ENCODE data around the gene CELF2. TPM values are rescaled to one million over a fixed set of nuclear protein-coding genes. Genes with fewer than 3 reads are reported as not detected.

The CELF2 gene
- polyA plus RNA-seq, 1 donor from 2014 or later = 55.5 TPM

- peak overlapping the region; percentile 43 for H3K4me2 ChIP-seq (ENCODE audit: low read length)
- H3K79me2 ChIP-seq (replicated peaks; ENCODE audit: insufficient read depth, low read length) = peaks cover 5% of the 10 kb centered on the region
- H4K20me1 ChIP-seq (ENCODE audit: insufficient read depth) = no peaks in the 10 kb centered on the region
- H3K27ac ChIP-seq (ENCODE audit: low read length) = peak overlapping the region; percentile 66
- TF ChIP-seq, protein P1, sequence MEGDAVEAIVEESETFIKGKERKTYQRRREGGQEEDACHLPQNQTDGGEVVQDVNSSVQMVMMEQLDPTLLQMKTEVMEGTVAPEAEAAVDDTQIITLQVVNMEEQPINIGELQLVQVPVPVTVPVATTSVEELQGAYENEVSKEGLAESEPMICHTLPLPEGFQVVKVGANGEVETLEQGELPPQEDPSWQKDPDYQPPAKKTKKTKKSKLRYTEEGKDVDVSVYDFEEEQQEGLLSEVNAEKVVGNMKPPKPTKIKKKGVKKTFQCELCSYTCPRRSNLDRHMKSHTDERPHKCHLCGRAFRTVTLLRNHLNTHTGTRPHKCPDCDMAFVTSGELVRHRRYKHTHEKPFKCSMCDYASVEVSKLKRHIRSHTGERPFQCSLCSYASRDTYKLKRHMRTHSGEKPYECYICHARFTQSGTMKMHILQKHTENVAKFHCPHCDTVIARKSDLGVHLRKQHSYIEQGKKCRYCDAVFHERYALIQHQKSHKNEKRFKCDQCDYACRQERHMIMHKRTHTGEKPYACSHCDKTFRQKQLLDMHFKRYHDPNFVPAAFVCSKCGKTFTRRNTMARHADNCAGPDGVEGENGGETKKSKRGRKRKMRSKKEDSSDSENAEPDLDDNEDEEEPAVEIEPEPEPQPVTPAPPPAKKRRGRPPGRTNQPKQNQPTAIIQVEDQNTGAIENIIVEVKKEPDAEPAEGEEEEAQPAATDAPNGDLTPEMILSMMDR (IDR thresholded peaks at IDR 0.05; ENCODE audit: poor library complexity, severe bottlenecking) = no peak
- no peak for TF ChIP-seq POLR2AphosphoS5 (IDR thresholded peaks at IDR 0.05)
- no peak for TF ChIP-seq EP300 (conservative IDR thresholded peaks at IDR 0.05; ENCODE audit: poor library complexity, severe bottlenecking)
- TF ChIP-seq EZH2 (IDR thresholded peaks at IDR 0.05; ENCODE audit: borderline replicate concordance, insufficient read depth, low read length, poor library complexity, severe bottlenecking) = no peak
- TF ChIP-seq SMC3 (conservative IDR thresholded peaks at IDR 0.05; ENCODE audit: poor library complexity) = no peak
- no peak for TF ChIP-seq MXI1 (conservative IDR thresholded peaks at IDR 0.05; ENCODE audit: poor library complexity, severe bottlenecking)
- TF ChIP-seq TAF1 (IDR thresholded peaks at IDR 0.05; ENCODE audit: low read depth) = no peak
- no peak for TF ChIP-seq REST (IDR thresholded peaks at IDR 0.05; ENCODE audit: borderline replicate concordance)
- no peak for TF ChIP-seq RAD21 (conservative IDR thresholded peaks at IDR 0.05)
- H3K27me3 ChIP-seq (ENCODE audit: insufficient read depth, low read depth, low read length) = no peaks in the 10 kb centered on the region
- H2AFZ ChIP-seq (ENCODE audit: low read depth, low read length) = no peak overlapping the region
- peak overlapping the region; percentile 46 for H3K9ac ChIP-seq (ENCODE audit: low read length)
- no peaks in the 10 kb centered on the region for H3F3A ChIP-seq (ENCODE audit: insufficient read depth, low read length, poor library complexity, severe bottlenecking)
- peak overlapping the region; percentile 40 for H3K4me3 ChIP-seq (ENCODE audit: low read length)
- no peaks in the 10 kb centered on the region for H3K9me3 ChIP-seq (ENCODE audit: low read length)
- H3K36me3 ChIP-seq (ENCODE audit: insufficient read depth, low read length) = no peaks in the 10 kb centered on the region
- H3K9me2 ChIP-seq (ENCODE audit: insufficient read depth, low read length) = no peaks in the 10 kb centered on the region
Measured at GRCh38 chr10:11145495-11145855, 127.8 kb downstream of the CELF2 start.

DNA sequence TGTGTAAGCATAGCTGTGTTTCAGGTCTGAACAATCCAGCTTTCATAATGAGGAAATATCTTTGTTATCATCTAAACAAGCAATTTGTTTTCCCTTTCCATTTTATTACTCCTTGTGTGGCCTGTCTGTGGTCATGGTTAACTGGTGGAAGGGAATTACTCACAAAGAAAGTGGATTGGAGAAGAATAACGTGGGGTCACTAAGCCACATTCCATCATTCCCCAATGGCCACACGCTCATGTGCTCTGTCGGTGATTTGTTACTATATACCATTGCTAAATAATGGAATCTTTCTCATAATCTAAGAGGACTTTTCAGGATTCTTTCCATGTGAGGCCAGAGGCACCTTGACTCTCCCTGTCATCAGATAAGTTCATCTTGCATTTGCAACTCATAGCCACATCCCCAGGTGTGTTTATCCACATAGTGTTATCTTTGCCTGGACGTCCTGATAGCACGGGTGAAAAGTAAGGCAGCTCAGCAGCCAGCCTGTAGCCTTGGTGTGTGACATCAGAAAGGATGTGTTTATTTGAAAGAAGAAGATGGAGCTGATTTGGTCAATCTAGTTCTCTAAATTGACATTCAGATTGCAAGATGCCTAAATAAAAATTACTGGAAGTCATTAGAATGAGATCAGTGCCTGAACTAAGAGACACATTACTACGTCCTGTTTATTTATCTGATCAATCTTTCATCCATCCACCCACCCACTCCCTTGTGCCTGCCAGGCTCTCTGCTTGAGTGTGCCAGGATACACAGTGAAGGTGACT, 128.9 kb downstream of the CELF2 start:
- Histone ChIP-seq H3K4me2 (ENCODE audit: low read length) (no peak overlapping the region), H3K27me3 (ENCODE audit: insufficient read depth, low read depth, low read length) (no peaks in the 10 kb centered on the region), H3K36me3 (ENCODE audit: insufficient read depth, low read length) (no peaks in the 10 kb centered on the region), H2AFZ (ENCODE audit: low read depth, low read length) (no peak overlapping the region), H3K27ac (ENCODE audit: low read length) (no peak overlapping the region), H3K79me2 (replicated peaks; ENCODE audit: insufficient read depth, low read length) (peaks cover 5% of the 10 kb centered on the region), H4K20me1 (ENCODE audit: insufficient read depth) (no peaks in the 10 kb centered on the region), H3K9me2 (ENCODE audit: insufficient read depth, low read length) (no peaks in the 10 kb centered on the region), H3K4me3 (ENCODE audit: low read length) (no peak overlapping the region), H3K9ac (ENCODE audit: low read length) (no peak overlapping the region), H3F3A (ENCODE audit: insufficient read depth, low read length, poor library complexity, severe bottlenecking) (no peaks in the 10 kb centered on the region), H3K9me3 (ENCODE audit: low read length) (no peaks in the 10 kb centered on the region)
- no peak for TF ChIP-seq REST (IDR thresholded peaks at IDR 0.05; ENCODE audit: borderline replicate concordance)
